ENCODE results near the gene URM1. TPM values are rescaled to one million over a fixed set of nuclear protein-coding genes. Genes with fewer than 3 reads are reported as not detected.

URM1 gene
- total RNA-seq, 2 experiments from 2014 or later: 28.4 to 28.8 TPM

DNA sequence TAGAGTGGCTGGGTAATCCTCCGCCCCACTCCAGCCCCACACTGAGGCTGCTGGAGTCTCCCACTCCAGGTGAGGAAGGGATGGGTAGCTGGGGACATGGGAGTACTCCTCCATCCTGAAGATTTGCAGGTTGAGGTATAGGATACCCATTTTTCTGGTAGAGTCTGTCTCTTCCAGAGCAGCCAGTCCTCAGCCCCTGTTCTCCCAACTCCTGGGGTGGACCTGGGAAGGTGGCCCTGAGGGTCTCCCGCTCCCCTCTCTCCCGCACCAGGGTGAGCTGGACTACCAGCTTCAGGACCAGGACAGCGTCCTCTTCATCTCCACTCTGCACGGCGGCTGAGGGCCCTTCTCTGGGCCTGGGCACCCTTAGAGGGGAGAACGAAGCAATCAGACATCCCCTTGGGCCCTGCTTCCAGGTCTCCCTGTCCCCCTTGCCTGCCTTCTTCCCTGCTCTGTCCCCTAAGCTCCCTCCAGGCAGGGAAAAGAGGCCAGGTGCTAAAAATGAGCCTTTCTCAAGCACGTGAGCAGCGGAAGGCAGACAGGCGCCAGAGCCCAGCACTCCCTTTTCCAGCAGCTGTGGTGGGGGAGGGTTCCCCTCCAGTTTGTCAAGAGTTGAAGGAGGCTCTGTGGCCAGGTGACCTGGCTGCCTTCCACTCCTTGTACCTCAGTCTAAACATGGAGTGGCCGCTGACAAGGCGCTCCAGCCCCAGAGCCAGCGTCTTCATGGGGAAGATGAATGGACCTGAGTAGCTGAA, 18.4 kb downstream of the URM1 start:
- no peak overlapping the region for H3K27ac Mint-ChIP-seq
- no peak overlapping the region for H3K4me3 Mint-ChIP-seq
- TF ChIP-seq, protein P1, sequence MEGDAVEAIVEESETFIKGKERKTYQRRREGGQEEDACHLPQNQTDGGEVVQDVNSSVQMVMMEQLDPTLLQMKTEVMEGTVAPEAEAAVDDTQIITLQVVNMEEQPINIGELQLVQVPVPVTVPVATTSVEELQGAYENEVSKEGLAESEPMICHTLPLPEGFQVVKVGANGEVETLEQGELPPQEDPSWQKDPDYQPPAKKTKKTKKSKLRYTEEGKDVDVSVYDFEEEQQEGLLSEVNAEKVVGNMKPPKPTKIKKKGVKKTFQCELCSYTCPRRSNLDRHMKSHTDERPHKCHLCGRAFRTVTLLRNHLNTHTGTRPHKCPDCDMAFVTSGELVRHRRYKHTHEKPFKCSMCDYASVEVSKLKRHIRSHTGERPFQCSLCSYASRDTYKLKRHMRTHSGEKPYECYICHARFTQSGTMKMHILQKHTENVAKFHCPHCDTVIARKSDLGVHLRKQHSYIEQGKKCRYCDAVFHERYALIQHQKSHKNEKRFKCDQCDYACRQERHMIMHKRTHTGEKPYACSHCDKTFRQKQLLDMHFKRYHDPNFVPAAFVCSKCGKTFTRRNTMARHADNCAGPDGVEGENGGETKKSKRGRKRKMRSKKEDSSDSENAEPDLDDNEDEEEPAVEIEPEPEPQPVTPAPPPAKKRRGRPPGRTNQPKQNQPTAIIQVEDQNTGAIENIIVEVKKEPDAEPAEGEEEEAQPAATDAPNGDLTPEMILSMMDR (IDR thresholded peaks at IDR 0.05): no peak
- H3K9me3 Mint-ChIP-seq: no peaks in the 10 kb centered on the region
- Histone ChIP-seq H3K9me3 (ENCODE audit: control insufficient read depth in 1 of 2, insufficient read depth in 1 of 2, low read length in 2 of 2) (no peaks in the 10 kb centered on the region), H3K4me3 (ENCODE audit: low read length) (no peak overlapping the region), H3K4me1 (ENCODE audit: insufficient read depth, low read length) (no peaks in the 10 kb centered on the region), H3K27ac (ENCODE audit: low read depth in 1 of 2, low read length in 2 of 2) (no peak overlapping the region), H3K36me3 (ENCODE audit: insufficient read depth, low read length) (peaks cover 75% of the 10 kb centered on the region), H3K27me3 (ENCODE audit: control insufficient read depth in 1 of 2, insufficient read depth in 2 of 2, low read length in 2 of 2) (no peaks in the 10 kb centered on the region)
- ChIA-PET CTCF (no interaction called here), POLR2A (no interaction called here)
- H3K27me3 Mint-ChIP-seq: no peaks in the 10 kb centered on the region
- DNase-seq (no peak), ATAC-seq (ENCODE audit: poor library complexity) (no peak)
- H3K36me3 Mint-ChIP-seq (ENCODE audit: low read depth): peaks cover 66% of the 10 kb centered on the region
- intact Hi-C loops (cut with DNase I, micrococcal nuclease): no loop called here
- no peaks in the 10 kb centered on the region for H3K4me1 Mint-ChIP-seq (ENCODE audit: low read depth)

DNA sequence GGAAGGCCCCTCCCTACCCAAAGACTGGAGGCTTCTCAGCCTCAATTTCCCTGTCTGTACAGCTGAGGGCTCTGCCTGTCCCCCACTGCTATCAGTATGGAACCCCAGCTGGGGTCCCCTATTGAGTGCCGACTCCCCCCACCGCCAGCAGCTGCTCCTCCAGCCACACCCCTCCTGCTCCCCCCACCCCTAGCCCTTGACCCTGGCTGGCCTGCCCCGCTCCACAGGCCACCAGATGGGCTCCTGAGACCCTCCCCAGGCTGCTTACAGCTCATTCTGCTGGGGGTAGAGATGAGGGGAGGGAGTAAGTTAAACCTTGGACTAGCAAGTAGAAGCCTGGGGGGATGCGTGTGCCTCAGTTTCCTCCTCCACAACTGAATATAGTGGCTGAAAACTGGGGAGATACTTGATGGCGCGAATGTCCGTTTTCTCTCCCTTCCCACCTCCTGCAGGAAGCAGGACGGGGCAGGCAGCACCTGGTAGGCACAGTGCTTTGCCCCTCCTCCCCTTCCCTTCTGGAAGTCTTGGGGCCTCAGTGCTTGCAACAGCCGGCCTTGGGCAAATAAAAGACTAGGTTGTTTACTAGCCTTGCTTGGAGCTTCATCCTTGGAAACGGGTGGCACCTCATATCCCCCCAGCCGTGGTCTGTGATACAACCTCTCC, 19.1 kb downstream of the URM1 start:
- ATAC-seq (ENCODE audit: poor library complexity): no peak
- POLR2A ChIA-PET: no interaction called here
- no peaks in the 10 kb centered on the region for H3K4me1 ChIP-seq (ENCODE audit: insufficient read depth, low read length)
- no peaks in the 10 kb centered on the region for H3K9me3 Mint-ChIP-seq
- DNase-seq: no peak
- peaks cover 69% of the 10 kb centered on the region for H3K36me3 ChIP-seq (ENCODE audit: insufficient read depth, low read length)
- peaks cover 59% of the 10 kb centered on the region for H3K36me3 Mint-ChIP-seq (ENCODE audit: low read depth)
- H3K4me1 Mint-ChIP-seq (ENCODE audit: low read depth): no peaks in the 10 kb centered on the region
- H3K9me3 ChIP-seq (ENCODE audit: control insufficient read depth in 1 of 2, insufficient read depth in 1 of 2, low read length in 2 of 2): no peaks in the 10 kb centered on the region
- H3K27me3 Mint-ChIP-seq: no peaks in the 10 kb centered on the region
- no peak overlapping the region for H3K4me3 Mint-ChIP-seq
- H3K27ac ChIP-seq (ENCODE audit: low read depth in 1 of 2, low read length in 2 of 2): no peak overlapping the region
- no peaks in the 10 kb centered on the region for H3K27me3 ChIP-seq (ENCODE audit: control insufficient read depth in 1 of 2, insufficient read depth in 2 of 2, low read length in 2 of 2)
- intact Hi-C loops (cut with DNase I, micrococcal nuclease): no loop called here
- CTCF ChIA-PET: no interaction called here
- no peak overlapping the region for H3K27ac Mint-ChIP-seq
- H3K4me3 ChIP-seq (ENCODE audit: low read length): no peak overlapping the region
- TF ChIP-seq, protein P1 (IDR thresholded peaks at IDR 0.05): no peak

DNA sequence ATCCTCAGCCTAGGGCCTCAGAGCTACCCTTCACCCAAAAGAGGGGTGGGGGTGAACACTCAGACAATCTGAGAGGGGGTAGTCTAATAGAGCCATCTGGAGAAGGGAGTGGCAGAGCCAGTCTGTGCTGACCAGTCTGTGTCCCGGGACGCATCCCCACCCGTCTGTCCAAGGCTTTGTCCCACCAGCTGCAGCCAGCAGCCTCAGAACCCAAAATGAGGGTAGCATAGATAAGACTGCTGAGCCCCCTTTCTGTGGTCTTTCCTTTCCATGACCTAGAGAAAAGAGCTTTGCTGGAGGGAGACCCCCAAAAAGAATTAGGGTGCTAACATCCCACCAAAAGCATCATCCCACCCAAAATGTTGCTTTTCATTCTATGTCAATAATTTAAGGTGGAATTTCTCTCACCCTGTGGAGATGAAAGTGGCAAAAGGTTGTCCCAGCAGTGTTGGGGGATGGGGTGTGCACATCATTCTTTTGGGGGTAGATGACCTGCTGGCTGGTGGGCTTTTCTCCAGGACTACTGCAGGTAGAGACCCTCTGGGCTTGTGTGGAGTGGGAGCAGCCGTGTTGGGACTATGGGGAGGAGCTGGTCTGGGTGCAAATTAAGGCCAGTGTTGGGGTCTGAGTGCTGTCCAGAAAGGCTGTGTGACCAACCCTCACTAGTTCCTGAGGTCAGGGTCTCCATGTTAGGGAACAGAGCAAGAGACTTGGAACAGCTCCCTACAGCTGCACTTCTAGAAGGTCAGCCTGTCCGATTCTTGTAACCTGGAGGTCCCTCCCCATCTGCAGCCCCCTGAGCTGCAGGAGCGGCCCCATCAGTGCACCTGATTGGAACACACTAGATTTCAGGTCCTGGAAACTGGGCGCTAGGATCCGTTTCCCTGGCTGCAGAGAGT, 19.9 kb downstream of the URM1 start:
- POLR2A ChIA-PET: no interaction called here
- Mint-ChIP-seq H3K9me3 (no peaks in the 10 kb centered on the region), H3K27ac (no peak overlapping the region), H3K27me3 (no peaks in the 10 kb centered on the region), H3K36me3 (ENCODE audit: low read depth) (peaks cover 57% of the 10 kb centered on the region), H3K4me1 (ENCODE audit: low read depth) (no peaks in the 10 kb centered on the region), H3K4me3 (no peak overlapping the region)
- Histone ChIP-seq H3K4me1 (ENCODE audit: insufficient read depth, low read length) (no peaks in the 10 kb centered on the region), H3K9me3 (ENCODE audit: control insufficient read depth in 1 of 2, insufficient read depth in 1 of 2, low read length in 2 of 2) (no peaks in the 10 kb centered on the region), H3K27ac (ENCODE audit: low read depth in 1 of 2, low read length in 2 of 2) (no peak overlapping the region), H3K36me3 (ENCODE audit: insufficient read depth, low read length) (peaks cover 62% of the 10 kb centered on the region), H3K27me3 (ENCODE audit: control insufficient read depth in 1 of 2, insufficient read depth in 2 of 2, low read length in 2 of 2) (no peaks in the 10 kb centered on the region), H3K4me3 (ENCODE audit: low read length) (no peak overlapping the region)
- ATAC-seq (ENCODE audit: poor library complexity) (no peak), DNase-seq (no peak)
- CTCF ChIA-PET: no interaction called here
- TF ChIP-seq, protein P1 (IDR thresholded peaks at IDR 0.05): no peak
- intact Hi-C loops (cut with DNase I, micrococcal nuclease): no loop called here

Data from CD4-positive, alpha-beta T cell (primary cell).